OCI-M2 (cell line): ENCODE data around the gene TMEM150B.

Experiments
- DNase-seq: peaks from one replicate; lab custom pipeline; 2025; ENCODE audit not compliant: unreplicated experiment; lab: John Stamatoyannopoulos, UW

The TMEM150B gene

DNA sequence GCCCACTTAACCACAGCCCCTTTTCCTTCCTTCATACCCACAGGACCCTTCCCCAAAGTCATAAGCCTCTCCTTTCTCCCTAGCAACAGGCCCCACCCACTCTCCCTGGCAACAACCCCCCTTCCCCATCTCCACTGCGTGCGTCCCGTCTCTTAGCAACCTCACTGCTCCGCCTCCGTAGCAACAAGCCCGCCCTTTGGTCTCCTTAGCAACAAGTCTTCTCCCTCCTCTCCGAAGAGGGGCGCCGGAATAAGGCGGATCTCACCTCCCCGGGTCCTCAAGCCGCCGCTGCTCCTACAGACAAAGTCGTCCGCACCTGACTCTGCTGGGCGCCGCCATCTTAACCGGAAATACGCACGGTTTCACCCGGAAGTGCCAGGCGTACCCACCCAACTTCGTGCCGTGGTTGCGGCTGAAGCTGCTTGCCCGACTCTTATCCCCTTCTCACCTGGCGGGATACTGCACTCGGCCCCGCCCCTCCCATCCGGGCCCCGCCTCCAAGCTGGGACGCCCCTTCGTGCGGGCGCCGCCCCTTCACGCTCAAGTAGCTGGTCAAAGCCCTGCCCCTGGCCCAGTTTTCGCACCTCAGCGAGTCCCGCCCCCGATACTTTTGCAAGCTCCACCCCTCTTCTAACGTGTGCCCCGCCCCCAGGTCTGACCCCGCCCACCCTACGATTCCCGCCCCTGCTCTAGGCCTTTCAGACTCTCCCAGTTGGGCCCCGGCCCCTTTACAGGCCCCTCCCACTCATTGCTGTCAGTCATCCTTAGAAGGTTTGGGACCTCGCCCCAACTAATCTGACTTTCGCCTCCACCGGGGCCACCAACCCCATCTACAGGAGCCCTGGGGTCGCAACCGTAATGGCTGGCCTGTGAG is 45.1 kb downstream of the TMEM150B start, which contains the start of gene HSPBP1:
HSPBP1 (minus strand) TSS at position 341 of the 874 bp plus-strand sequence. CDS start 502 bp downstream, outside the sequence.
- peak; percentile 88 for DNase-seq

DNA sequence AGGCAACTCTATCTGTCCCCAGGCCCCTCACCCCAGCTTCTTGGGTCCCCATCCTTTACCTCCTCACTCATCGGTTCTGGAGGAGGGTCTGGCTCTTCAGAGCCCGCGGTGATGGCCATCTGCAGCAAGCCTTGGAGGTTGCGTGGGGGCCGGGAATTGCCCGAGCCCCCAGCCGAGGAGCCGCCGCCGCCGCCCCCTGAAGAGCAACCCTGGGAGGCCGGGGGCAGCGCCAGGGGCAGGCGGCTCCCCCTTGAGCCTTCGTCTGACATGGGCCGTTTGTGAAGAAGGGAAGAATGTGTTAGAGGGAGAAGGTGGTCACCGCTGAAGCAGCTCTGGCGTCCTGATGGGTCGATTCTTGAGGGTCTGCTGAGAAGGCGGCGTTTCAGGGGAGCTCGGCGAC is 45.8 kb downstream of the TMEM150B start:
- DNase-seq = no peak

DNA sequence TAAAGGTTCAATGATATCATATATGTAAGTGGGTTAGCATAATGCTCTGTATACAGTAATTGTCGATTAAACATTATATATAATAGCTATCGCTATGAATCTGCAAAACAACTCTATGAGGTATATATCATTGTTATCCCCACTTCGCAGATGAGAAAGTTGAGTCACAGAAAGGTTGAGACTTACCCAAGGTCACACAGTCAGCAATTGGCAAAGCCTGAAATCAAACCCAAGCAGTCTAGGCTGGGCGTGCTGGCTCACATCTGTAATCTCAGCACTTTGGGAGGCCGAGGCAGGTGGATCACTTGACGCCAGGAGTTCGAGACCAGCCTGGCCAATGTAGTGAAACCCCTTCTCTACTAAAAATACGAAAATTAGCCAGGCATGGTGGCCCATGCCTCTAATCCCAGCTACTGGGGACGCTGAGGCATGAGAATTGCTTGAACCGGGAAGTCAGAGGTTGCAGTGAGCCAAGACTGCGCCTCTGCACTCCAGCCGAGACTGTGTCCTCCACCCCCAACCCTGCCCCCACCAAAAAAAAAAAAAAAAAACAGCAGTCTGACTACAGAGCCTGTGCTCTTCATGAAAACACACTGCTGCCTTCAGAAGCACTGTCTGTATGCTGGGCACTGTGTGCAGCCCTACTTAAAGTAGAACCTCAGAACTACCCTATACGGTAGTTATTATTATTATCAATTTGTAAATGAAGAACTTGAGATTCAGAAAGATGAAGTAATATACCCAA is 46.6 kb downstream of the TMEM150B start:
- DNase-seq = no peak

DNA sequence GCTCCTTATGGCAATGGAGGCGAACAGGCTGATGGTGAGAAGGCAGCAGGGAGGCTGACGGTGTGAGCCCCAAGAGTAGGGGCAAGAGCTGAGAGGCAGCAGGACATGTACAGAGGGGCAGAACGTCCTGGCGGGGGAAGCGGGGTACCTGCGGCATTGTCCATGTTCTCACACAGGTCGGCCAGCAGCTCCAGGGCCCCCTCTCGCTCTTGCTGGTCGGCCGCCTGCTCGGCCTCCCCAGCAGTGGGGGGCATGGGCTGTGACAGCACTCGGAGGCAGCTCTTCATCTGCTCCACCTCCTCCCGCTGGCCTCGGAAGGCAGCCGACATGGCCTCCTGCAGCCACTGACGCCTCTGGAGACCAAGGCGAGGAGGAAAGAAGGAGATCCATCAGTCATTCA is 47.6 kb downstream of the TMEM150B start:
- DNase-seq = no peak

DNA sequence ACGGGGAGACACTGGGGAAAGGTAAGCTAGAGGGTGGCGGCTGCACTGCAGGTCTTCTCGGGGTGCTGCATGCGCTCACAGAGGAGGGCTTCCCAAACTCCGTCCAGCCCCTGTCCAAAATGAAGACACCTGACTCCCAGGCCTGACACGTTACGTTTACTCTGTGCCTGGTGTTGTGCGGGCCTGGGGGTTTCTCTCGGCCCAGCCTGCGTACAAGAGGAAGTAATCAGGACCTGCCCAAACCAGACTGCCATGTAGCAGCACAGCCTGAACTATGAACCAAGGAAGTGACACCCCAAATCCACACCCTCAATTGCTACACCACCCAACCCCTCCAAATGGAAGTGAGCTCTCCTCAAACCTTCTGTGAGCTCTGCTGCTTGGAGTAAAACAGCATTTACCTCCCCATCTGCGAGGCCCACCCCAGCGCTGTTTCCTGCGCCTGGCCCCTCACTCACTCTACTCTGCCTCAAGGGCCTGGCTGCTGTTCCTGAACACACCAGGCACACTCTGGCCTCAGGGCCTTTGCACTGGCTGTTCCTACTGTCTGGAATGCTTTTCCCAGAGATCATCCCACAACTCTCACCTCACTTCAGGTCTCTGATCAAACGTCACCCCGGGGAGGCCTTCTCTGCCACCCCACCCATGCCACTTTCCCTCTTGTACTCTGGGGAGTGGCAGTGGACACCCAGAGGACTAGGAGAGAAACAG is 48.3 kb downstream of the TMEM150B start:
- no peak for DNase-seq

DNA sequence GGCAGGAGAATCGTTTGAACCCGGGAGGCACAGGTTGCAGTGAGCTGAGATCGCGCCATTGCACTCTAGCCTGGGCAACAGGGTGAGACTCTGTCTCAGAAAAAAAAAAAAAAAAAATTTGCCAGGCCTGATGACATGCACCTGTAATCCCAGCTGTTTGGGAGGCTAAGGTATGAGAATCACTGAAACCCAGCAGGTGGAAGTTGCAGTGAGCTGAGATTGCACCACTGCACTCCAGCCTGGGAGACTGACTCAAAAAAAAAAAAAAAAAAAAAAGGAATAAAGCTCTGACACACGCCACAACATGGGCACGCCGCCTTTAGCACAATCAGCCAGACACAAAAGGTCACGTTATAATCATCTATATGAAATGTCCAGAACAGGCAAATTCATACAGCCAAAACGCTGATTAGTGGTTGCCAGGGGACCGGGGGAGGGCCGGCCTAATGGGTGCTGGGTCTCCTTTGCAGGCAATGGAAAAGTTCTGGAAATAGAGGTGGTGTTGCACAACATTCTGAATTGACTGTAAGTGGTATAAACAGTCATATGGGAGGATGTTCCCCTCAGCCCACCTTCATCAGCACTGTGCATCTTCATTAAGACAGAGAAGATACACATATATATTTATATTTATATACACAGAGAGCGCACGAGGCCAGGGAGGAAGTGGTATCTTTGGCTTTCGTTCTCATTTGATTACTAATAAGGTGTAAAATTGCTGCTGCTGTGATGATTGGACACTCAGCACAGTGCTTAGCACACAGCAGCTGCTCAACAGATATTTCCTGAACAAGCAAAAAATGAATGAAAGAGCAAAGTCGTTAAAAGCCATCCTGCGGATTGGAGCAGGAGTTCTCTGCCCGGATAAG is 49.1 kb downstream of the TMEM150B start:
- no peak for DNase-seq

DNA sequence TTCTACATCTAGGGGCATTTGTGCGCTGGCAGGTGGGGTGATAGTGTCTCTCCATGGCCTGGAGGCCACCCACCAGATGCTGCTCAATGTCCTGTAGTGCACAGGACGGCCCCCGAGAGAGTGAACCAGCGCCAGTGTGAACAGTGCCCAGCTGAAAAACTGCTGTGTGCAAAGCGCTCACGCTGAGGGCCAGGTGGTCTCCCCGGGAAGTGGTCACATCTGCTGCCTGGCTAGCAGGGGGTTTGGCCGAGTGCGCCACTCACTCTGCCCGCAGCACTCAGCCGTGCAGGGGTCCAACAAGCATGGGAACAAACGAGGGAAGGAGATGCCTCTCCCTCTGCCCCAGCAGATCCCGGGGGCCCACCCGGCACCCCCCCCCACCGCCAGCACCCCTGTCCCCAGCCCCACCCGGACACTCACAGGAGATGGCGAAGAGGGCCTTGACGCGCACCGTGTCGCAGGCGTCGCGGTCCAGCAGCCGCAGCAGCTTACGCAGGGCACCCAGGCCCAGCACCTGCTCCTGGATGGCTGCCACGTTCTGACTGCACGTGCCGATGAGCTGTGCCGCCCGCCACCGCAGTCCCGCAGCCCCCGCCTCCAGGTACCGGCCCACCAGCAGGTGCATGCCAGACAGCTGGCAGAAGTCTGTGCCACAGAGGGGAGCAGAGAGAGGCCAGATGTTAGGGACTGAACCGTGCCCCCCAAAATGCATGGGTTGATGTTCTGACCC is 51.0 kb downstream of the TMEM150B start:
- DNase-seq = no peak

DNA sequence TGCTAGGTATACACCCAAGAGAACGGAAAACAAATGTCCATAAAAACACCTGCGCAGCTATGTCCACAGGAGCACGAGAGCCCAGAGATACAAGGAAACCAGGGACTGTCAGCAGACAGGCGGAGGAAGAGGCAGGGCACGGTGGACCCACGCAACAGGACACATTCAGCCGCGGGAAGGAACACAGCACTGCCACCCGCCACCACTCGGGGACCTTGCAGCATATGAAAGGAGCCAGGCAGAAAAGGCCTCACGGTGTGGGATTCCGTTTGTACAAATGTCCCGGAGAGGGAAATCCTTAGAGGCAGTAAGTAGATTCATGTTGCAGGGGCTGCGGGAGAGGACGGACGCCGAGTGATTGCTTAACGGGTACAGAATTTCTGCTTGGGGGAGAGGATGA is 53.0 kb downstream of the TMEM150B start:
- DNase-seq = no peak

DNA sequence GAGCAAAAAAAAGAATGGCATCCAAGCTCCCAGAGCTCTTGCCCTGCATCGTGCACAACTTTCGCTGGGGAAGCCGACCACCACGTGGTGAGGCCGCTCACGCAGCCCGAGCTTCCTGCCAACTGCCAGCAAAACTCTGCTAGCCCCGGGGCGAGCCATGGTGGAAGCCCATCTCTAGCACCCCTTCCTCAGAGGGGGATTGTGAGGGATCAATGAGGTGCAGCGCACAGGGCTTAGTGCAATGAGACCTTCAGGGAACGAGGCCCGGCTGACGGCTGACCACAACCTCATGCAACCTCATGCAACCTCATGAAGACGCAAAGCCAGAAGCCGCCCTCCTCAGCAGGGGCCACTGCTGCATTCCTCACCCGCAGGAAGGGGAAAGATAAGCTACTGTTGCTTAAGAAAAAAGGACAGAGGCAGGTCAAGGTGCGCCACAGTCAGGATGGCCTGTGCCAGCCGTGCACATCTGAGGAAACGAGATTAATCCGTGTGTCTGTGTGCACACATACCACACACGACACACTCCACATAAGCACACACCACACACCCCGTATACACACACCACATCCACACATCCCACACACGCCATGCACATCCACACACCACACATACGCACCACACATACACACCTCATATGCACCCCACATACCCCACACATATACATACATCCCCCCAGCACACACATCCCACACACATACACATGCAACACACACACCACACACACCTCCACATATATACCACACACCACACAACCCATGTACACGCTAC is 54.8 kb downstream of the TMEM150B start:
- no peak for DNase-seq

DNA sequence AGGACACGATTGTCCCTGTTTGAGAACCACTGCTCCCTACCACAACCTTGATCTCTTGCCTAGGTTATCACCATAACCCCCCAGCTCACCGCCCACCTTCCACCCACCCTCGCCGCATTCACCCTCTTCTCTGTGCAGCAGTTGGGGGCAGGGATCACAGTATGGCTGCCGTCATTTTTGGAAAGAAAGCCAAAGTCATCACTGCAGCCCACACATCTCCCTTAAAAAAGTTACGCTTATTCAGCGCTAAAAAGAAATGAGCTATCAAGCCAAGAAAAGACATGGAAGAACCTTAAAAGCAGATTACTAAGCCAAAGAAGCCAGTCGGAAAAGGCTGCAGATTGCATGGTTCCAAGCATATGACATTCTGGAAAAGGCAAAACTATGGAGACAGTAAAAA is 55.8 kb downstream of the TMEM150B start:
- no peak for DNase-seq

DNA sequence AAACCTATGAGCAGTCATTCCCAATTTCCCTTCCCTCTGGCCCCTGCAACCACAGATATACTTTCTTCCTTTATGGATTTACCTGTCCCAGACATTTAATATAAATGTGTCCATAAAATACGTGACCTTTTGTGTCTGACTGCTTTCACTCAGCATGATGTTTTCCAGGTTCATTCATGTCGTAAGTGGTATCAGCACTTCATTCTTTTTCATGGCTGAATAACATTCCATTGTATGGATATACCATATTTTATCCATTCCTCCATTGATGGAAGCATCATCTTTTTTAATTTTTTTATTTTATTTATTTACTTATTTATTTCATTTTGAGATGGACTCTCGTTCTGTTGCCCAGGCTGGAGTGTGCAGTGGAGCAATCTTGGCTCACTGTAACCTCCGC is 58.3 kb downstream of the TMEM150B start:
- no peak for DNase-seq

DNA sequence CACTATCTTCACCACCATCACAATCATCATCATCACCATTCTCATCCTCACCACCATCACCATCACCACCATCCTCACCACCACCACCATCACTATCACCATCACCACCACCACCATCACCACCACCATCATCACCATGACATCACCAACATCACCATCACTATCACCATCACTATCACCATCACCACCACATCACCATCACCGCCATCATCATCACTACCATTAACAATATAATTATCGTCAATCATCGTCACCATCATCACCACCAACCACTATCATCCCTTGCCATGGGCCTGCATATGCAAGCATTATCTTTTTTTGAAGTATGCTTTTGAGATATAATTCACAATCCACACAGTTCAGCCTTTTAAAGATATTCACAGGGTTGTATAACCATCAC is 58.7 kb downstream of the TMEM150B start:
- DNase-seq = no peak

DNA sequence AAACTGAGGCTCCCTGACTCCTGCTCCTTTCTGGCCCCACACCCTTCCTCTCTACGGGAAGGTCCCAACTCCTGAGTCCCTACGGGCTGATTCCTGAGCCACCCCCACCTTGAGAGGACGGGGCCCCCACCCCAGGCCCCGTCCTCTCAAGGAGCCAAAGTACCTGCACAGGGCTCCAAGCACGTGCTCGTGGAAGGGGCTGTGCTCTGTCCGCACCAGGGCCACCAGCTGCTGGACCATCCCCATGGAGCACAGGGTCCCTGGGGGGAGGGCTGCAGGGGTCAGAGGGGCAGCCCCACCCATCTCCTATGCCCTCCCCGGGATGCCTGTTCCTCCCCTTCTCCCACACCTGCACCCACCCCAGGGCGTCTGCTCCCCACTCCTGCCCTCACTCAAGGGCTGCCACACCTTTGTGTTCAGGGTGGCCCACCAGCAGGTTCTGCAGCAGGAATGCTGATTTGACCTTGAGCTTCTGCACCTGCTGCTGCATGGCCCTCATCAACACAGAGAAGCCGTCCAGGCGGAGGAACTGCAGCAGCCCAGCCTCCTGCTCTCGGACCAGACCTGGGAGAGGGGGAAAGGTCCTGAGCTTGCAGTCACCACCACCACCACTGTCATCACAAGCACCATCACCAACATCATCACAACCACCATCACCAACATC is 59.3 kb downstream of the TMEM150B start:
- no peak for DNase-seq

DNA sequence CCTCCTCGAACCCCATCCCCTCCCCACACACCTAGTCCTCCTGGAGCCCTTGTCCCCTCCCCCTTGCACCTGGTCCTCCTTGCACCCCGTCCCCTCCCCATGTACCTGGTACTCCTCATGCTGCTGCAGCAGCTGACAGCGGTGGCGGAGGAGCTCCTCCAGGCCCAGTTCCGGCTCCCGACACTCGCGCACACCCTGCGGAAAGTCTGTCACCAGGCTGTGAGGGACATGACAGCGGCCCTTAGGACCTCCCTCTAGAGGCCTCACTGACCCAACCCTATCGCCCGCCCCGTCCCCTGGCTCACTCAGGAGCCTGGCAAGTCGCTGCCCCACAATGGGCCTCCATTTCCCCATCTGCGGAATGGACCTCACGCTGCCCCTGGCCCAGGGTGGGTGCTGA is 60.0 kb downstream of the TMEM150B start:
- DNase-seq = no peak

DNA sequence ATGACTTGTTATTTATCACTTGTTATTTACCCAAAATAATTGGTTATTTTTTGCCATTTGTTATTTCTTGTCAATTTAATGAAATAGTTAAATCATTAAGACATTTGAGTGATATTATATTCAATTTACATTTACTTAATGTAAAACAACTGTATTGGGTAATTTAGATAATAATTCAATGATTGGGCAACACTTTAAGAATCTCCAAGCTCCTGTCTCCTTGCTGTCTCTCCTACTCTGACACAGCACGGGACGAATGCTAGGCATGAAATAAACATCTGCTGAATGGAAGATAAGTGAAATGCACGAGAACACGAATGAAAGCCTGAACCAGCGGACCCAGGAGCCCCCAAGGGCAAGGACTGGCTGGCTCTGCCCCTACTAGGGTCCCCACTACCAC is 60.6 kb downstream of the TMEM150B start:
- DNase-seq = no peak
